Activated T-helper 9 cell treated with anti-CD3 and anti-CD28 coated beads, Interleukin-2, amount 50 U/mL, for 16 hours (primary cell): ENCODE measurements around the gene BMF.

Experiments used
- DNase-seq: peaks from one replicate; pipeline ENCODE4 v3.0.0-alpha.2; 2020; ENCODE audit warnings: low read depth

The BMF gene

DNA sequence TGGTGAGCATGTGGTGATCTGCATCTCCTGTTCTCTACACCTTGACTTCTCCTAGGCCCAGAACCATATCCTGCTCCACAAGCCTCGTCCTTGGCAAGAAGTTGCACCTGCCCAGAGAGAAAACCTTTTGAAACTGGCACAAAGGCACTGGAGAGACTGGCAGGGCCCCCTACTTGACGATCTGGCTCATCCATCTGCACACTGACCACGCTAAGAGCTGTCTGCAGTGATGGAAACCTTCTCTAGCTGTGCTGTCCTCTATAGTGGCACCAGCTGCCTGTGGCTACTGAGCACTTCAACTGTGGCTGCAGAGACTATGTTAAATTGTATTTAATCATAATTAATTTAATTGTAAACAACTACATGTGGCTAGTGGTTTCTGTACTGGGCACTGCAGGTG lies 43.5 kb downstream of the BMF start:
- no peak for DNase-seq

DNA sequence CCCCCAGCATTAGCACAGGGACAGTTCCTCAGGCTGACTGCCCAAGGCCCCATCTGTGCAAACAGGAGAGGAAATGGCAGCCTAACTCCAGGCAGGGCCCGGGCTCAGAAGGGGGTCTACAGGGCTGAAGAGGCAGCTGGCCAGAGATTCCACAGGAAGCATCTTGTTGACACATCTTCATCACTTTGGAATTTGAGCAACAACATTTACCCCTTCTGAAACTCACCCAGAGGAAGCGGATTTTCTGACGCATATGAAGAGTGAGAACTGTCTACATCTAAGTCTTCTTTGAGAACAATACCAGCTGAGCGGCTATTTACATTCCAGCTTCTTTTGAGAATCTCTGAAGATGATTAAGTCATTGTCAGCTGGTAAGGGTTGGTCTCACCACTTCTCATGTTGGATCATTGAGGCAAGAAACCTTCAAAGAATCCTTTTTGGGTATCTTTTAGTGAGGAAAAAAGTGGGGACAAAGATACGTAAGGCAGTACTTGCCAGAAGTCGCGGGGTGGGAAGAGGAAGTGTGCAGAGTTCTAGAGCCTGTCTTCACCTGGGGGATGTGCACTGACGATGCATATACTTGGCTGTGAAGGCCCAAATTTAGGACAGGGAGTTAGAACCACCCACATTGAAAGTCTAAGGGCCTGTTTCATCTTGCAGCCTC lies 44.3 kb downstream of the BMF start:
- DNase-seq: no peak

DNA sequence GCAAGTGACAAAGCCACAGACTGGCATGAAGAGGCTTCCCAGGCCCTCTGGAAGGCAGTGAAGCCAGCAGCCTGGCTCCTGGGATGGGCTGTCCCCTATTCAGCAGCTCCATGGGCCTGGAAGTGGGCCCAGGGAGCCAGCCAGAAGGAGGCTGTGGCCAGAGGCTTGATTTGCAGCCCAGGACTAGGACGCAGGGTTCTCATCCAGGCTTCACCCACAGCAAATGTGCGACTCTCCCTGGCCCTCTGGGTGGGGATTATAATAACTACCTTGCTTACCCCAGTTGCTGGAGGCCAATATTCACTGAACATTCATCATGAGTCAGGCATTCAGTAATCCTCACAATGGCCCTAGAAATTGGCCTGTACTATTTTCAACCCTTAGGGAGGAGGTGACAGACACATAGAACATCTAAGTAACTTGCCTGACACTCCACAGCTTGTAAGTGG lies 45.1 kb downstream of the BMF start:
- DNase-seq: no peak

DNA sequence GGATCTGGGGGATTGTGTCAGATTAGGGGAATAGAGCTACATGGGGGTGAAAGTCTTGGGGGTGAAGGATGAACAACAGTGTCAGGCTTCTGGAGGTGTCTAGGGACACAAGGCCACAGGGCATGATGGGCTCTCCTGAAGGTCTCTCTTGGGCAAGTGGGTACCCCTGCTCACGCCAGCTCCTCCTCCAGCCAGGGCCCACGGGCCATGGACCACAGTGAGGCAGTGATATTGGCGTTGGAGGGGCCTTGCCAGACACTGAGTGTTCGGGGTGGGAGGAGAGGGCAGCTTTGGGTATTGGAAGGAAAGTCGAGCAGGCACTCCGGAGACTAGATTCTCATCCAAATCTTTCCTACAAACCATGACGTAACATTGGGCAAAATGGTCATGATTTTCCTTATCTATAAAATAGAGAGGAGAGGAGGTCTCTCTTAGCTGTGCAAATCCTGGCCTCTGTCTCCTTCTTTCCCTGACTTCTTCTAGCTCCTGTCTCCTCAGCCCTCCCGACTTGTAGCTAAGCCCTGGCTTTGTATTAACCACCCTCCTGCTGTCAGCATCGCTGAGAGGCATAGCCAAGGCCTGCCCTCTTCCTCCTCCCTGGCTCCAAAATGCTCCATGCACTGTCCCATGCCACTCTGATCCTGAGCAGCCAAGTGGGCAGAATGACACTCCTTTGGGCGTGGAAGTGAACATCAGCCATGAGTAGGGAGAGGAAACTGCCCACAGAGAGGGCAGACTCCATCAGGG lies 45.7 kb downstream of the BMF start:
- DNase-seq: no peak

DNA sequence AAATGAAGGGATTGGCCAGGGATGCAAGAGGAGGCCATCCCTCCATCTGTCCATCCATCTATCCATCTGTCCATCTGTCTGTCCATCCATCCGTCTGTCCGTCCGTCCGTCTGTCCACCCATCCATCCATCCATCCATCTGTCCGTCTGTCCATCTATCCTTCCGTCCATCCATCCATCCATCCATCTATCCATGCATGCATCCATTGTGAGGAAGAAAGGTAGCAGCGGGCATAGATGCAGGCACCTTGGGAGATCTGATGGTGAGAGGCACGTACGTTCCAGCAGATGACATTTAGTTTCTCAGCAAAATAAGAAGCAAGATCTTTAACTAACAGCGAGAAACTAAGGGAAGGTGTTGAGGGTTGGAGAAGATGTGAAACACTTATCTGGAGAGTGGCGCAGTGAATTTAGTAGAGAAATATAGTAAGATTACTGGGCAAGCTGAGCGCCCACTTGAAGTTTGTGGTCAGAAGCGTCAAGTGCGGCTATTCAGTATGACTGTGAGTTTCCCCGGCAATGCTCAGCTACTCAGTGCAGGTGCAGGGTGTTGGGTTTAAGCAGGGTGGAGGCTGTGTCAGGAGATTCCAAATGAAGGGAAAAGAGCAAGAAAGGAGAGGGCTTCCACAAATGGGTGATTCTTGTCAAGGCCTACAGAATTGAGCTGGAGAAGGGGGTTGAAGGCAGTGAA lies 47.3 kb downstream of the BMF start:
- no peak for DNase-seq

DNA sequence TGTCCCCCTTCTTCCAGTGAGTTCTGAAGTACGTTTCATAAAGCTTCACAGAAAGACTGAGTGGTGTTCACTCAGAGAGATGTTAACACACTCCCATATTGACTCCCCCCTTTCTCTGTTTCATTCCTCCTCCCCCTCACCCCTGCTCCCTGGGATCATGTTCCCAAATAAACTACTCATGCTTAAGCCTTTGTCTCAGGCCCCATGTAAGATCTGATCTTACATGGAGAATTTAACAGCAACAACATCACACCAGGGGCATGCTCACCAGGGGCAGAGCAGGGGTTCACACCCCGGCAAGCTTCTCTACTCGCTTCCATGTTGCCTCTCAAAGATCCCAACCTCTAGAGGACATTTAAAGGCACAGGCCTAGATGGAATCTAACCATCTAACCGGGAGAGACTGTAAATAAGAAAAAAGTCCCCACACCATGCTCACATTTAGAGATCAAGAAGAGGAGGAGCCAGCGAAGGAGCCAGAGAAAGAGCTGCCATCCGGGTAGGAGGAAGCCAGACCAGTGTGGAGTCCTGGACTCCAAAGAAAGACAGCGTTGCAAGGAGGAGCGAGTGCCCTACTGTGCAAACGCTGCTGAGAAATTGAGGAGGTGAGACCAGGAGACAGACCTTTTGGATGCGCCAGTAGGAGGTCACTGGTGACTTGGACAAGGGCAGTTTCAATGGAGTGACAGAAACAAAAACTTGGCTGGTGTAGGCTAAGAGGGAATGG lies 48.3 kb downstream of the BMF start:
- DNase-seq: no peak

DNA sequence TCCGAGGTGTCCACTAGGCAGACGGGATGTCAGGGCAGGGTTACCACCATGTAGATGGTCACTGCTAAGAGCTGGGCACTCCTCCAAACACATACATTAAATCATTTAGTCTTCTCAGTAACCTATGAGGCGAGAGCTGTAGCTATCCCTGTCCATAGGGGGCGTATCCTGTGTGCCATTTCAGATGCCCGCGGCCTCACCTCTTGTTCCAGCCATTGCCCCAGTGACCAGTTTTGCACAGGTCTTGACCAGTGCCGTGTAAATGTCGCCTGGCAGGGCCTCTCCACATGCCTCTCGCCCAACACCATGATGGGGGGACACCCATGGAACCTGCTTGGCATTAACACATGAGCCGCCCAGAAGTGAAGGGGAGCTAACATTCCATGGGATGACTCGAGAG lies 48.9 kb downstream of the BMF start:
- no peak for DNase-seq

DNA sequence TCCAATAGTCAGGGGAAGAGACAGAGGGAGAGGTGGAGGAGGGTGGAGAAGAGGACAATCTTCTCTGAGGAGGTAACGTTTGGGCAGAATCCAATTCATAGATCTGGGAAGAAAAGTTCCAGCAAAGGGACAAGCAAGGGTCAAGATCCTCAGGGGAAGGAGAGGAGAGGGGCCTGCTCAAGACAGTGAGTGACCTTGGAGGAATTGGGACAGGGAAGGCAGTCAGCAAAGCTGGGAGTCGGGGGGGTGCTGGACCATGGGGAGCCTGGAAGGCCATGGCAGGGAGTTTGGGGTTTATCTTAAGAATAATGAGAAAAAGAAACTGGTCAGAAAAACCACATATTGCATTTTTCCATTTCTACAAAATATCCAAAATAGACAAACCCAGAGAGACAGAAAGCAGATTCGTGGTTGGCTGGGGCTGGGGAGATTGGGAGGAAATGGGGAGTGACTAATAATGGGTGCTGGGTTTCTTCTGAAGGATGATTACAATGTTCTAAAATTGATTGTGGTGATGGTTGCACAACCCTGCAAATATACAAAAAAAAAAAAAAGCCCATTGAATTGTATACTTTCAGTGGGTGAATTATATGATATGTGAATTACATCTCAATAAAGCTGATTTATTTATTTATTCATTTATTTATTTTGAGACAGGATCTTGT lies 50.1 kb downstream of the BMF start:
- no peak for DNase-seq

DNA sequence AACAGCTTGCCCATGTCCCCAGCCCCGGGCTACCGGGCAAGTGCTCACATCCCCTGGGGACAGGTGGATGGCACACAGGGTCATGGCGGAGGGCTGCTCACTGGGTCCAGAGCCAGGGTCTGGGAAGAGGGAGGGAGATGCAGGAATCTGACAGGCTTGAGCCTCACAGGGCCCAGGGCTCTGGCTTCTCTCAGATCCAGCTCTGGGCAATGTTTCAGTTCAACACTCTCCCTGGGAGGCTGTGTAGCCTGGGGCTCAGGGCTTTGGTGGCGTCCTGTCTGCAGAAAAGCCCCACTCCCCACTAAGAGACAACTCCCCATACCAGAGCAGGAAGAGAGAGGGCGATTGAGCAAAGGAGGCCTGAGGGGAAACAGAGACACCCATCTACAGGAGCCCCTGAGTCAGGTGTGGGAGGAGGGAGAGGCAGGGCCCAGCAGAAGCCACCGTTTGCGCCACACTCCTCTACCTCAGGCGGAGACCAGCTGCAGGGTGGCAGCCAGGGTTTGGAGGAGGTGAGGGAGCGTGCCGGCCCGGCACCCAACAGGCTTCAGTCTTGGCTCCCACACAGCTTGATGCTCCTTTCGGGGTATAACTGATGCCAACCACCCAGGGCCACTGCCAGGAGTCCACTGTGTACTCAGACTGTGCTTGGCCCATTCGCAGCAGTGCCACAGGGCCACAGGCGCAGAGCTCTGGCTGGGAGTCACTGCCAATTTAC lies 52.9 kb downstream of the BMF start:
- DNase-seq: no peak

DNA sequence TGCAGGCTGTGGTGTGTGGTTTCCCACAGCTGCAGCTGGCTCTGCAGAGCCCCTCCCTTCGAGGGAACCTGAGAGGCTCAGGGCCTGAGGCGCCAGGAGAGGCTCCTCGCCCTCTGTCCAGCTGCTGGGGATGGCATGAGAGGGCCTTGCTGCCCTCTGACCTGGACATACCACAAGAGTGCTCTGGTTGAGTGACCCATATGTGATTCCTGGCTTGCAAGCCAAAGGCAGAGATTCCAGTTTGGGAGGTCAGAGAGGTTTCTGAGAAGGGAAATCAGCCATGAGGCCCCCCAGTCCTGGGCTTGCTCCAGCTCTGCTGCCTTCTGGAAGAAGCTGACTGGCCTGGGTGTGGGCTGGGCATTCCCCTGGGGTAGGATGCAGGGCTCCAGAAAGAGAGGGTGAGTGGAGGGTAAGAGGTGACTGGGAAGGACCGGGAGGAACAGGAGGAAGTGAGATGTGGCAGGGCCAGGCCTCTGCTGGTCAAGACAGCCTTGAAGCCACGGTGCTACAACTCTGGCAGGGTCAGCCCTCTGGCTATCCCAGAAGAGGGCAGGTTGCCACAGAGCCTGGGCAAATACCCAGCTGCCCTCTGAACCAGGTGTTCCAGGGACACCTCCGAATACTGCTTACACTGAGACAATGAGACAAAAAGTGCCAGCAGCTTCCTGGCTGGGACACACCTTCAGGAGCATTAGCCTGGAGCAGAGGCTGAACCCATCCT lies 53.7 kb downstream of the BMF start:
- DNase-seq: no peak

DNA sequence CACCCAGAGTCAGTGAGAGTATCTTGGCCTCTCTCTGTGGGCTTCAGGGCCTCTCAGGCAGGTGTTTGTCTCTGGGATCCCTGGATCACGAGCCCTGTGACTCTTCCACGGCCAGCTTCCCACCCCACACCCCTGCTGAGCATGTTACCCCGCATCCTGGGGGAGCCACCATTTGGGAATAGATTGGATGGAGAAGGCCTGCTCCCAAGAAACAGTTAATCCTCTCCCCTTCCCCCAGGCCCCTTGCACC lies 54.1 kb downstream of the BMF start:
- no peak for DNase-seq

DNA sequence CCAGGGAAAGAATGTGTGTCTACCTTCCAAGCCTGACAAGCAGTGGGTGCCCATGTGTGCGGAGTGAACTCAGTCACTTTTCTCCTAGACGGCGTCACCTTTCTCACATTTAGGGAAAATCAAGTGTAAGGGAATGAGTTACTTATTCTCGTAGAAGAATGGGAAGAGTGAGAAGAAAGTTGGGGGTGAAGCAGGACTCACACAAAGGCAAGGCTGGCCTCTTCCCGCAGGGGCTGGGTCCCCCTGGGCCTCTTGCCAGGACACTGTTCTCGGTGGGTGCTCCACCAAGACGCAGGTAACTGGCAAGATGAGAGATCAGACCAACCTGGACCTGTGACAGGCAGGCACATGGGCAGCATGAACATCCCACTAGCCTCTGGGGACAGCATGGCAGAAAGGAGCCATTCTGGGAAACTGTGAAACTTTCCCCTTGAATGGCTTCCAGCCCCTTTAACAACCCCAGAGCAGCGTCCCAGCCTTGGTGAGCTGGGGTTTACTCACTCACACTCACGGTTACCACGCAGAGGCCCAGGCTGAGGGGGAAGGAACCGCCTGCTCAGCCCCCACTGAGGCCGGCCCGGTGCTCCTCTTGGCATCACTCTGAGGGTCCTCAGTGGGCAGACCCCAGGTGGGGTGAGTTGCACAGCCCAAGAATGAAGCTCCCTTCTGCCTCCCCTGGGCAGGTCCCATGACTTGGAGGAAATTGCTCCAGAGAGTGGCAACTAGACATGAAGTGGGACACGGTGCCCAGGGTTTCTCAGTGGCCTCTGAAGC lies 54.7 kb downstream of the BMF start:
- no peak for DNase-seq

DNA sequence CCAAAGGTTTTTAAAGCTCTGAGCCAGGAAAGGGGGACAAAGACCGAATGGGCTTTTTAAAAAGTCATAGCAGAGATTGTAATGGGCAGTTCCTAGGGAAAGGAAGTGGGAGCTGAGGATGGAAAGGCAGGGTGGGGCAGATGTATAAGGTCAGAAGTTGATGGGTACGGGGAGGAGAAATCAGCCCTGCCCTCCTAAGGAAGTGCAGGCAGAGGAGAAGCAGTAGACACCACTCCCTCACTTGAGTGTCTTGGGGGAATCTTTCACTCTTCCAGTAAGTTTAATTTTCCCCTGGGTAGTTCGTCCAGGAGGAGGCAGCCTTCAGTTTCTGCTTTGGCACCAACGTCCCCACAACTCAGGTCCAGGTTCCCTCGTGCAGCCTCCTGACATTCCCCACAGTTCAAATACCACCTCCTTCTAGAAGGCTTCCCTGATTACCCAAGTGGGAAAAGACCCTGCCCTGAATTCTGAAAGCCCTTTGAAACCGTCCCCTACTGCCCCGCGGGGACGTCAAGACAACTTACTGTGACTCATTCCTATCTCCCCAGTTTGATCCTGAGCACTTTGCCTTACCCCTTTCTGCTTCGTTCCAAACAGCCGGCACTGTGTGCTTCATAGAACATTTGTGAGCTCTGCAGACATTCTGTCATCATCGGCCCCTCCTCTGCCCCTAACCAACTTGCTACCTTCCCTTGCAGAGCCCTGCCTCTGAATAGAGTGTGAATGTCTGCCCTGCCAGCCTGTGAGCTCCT lies 55.4 kb downstream of the BMF start:
- no peak for DNase-seq

DNA sequence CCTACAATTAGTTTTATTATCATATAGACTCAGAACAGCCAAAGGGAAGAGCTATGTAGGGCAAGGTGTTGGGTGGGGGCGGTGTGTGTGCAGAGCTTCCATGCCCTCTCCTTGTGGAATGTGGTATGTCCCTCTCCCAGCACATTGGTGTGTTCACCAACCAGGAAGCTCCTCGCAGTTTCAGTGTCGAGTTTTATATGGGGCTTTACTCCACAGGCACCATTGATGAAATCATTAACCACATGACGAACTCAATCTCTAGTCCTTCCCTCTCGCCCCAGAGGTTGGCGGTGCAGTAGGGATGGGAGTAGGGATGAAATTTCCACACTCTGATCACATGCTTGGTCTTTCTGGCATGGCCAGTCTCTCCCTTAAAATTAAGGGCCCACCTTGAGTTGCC lies 56.1 kb downstream of the BMF start:
- no peak for DNase-seq

DNA sequence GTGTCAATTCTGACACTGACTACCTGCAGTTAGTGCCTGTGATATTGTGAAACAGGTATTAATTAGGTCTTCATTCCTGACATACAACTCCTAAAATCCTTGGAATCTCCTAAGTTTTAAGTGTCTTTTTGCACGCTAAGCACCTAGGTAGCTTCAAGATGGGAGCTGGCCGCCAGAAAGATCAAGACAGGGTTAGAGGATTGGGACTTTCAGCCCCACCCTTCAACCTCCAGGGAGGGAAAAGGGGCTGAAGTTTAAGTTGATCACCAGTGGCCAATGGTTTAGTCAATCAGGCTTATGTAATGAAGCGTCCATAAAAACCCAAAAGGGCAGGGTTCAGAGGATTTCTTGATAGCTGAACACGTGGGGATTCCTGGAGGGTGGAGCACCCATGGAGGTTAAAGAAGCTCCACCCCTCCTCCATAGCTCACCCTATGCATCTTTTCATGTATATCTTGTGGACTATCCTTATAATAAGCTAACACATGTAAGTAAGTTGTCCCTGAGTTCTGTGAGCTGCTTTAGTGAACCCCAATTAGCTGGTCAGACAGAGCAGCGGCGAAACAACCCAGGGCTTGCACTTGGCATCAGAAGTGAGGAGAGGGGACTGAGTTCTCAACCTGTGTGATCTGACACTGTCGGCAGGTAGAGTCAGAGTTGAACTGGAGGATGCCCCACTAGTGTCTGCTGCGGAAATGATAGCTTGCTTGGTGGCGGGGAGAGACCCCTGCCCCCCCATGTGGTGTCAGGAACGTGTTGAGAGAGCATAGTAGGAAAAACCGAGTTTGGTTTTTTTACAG lies 56.9 kb downstream of the BMF start:
- no peak for DNase-seq

DNA sequence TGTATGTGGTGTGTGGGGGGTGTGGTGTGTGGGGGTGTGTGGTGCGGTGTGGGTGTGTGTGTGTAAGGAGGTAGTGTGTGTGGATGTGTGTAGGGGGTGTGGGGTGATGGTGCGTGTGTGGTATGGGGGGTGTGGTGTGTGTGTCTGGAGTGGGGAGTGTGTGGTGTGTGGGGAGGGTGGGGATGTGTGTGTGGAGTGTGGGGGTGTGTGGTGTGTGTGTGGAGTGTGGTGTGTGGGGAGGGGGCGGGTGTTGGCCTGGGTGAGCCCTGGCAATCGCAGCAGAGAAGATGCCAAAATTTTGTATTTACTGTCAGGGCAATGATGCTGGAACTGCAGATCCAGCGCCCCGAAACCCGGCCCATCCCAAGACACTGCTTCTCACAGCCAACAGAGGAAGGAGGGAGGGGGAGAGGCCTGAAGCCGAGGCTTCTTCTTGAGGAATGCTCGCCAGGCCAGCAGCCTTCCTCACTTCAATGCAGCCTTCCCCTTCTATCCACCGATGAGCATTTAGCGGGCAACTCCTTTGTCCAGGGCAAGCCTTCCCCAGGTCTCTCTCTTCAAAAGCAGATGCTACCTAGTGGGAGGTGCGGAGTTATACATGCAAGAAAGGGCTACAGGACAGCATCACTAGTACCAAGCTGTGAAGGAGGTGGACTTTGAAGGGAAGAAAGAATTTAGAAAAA lies 57.8 kb downstream of the BMF start:
- DNase-seq: no peak

DNA sequence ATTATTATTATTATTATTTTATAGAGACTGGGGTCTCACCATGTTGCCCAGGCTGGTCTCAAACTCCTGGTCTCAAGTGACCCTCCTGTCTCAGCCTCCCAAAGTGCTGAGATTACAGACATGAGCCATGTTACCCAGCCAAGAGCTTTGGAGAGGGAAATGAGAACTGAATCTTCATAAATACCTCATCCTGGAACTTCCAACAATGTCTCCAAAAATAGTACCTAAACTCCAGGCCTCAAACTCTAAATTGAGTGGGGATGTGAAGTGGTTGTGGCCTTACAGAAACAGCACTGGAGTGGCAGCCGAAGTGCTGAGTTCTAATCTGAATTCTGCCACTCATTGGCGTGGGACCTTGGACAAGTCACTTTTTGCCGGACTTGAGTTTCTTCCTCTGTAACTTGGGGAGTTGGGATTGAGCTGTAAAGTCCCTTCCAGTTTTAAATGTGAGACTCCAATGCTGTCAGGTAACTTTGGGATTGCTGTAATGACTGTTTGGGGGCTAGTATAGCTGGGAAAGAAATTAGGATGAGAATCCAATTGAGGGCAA lies 59.7 kb downstream of the BMF start:
- no peak for DNase-seq
